Stimulated activated CD4-positive, alpha-beta T cell treated with anti-CD3 and anti-CD28 coated beads, Interleukin-4, amount 100 ng/mL, for 1 hour (primary cell): ENCODE data around the gene VANGL2.
"Not testable (repeated sequence)": the region's sequence is repeated elsewhere in the genome, so short reads cannot be mapped to it uniquely, and the experiment has no call there.

ENCODE experiments used
- DNase-seq: peaks from one replicate; pipeline ENCODE4 v3.0.0-alpha.2; 2020

Gene VANGL2

DNA sequence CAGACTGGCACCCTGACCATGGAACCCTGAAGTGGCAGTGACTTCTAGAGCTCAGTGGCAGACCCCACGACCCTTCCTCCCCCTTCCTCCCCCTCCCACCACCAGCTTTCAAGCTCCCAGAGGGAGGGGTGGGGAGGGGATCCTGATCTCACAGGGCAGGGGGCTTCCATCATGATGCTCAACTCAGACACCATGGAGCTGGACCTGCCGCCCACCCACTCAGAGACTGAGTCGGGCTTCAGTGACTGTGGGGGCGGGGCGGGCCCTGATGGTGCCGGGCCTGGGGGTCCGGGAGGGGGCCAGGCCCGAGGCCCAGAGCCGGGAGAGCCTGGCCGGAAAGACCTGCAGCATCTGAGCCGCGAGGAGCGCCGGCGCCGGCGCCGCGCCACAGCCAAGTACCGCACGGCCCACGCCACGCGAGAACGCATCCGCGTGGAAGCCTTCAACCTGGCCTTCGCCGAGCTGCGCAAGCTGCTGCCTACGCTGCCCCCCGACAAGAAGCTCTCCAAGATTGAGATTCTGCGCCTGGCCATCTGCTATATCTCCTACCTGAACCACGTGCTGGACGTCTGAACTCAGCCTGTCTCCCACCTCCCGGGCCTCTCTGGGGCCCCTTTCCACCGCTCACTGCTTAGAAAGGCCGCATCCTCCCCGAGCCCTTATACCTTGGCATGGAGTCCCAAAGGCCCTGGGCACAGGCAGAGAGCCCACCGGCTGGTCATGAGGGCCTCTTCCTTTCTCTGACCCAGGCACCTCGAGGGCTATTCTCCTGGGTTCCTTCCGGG, 29.6 kb upstream of the VANGL2 start:
- no peak for DNase-seq

DNA sequence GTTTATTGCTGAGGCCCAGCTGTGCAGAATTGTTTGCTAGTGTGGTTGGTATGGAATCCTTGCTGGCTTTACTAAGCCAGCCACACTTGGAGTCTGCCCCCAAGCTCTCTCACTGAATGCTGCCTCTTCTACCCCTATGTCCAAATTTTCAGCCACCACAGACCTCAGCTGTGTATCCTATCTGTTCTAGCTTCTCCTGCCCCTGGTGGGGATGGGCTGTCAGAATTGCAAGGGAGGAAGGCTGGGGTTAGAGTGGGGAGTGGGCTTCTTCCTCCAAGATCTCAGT, 29.1 kb upstream of the VANGL2 start:
- no peak for DNase-seq

DNA sequence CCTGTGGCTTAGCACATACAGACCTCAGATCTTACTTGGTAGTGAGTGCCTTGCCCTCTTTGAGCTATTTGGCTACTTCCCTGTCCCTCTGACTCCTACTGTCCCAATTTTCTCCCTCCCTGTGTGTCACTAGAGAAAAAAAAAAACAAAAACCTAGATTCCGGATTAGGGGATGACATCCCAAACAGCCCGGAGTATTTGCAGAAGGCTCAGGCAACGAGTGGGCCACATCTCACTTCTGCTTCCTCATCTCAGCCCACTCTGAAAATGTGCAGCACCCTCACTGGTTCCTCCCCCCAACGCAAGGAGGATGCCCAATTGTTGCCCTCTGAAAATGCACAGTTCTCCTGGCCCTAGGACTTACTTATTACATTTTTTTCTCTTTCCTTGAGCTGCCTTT, 28.6 kb upstream of the VANGL2 start:
- DNase-seq: no peak

- no peak for DNase-seq
Measured at GRCh38 chr1:160373696-160374095, 26.7 kb upstream of the VANGL2 start.

DNA sequence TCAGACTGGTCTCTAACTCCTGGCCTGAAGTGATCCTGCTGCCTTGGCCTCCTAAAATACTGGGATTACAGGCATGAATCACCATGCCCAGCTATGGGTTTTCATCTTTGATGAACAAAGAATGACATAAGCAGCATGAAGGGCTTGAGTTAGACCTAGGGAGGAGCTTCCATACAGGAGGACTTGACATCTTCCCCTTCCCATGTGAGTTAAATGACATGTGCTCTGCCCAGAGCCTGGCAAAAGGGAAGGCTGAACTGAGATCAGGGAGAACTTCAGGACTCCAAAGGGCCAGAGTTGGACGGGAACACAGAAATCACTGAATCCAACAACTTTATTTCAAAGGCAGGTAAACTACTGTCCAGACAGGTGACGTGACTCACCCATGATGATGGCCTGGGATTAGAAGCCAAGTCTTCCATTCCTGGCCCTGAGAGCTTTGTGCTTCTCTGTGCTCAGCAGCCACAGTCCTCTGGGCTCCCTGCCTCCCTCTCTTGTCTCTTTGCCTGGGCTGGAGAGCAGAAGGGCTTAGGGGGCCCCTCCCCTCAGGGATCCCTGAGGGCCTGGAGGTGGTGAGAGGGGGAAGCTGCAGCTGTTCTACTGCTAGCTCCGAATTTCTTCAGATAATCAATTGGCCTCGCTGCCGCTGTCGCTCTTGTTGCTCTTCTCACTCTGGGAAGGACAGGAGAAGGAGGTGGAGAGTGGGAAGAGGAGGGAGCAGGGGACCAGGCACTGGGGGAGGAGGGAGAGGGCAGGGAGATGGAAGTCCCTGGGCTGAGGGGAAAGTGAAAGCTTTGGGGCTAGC, 25.9 kb upstream of the VANGL2 start:
- DNase-seq: no peak

DNA sequence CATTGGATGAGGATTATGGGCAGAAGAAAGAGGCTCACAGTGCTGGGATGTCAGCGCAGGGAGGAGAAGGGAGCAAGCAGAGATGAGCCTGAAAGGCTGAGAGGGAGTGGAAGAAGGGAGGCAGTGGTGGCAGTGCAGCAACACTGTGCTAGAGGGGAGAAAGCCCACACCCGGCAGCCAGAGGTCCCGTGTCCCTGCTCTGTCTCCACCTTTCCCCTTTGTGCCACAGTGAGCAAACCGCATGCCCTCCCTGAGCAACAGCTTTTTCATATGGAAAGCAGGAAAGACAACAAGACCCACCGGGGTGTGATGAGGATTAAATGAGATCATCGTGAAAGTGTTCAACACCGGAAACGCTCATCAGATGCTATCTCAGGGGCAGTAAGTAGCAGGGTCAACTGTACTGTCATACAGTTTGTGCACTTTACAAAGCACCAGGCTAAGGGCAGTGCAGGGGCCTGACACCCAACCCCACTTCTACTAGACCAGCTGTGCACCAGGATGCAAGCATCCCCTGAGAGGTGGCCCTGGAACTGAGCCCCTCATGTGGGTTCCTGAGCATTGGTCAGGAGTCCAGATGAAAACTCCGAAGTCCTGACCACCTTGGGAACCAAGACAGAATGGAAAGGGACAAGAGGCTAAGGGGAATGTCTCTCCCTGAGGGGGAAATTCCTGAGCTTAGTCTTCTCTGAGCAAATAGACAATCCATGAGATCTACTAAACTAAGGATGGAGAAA, 24.4 kb upstream of the VANGL2 start:
- no peak for DNase-seq

DNA sequence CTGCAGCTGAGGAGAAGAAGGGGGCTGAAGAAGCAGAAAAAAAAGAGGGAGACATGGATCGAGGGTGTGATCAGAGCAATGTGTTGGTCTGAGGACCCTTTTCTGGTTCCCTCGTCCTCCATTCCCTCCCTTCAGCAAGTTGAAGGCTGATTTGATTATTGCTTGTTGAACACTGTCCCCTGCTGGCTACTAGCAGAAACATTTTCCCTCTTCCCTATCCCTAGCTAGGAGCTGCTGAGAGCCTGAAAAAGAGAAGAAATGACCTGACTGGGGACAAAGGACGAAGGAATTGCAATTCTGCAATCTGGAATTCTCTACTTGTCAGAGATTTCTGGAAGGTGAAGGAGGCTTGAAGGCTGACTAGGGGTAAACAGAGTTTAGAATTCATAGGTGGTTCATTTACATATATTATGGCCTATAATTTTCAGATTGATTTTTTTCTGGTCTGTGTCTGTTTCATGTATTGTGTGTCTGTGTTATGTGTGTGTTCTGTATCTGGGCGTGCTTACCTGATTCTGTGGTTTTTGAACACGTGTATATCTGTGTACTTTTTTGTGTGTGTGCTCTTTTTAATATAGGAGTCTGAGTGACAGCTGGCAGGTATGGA, 23.7 kb upstream of the VANGL2 start:
- no peak for DNase-seq

GRCh38 chr1:160377585-160378206, 22.7 kb upstream of the VANGL2 start:
- DNase-seq: no peak

GRCh38 chr1:160384812-160385211, 15.6 kb upstream of the VANGL2 start:
- DNase-seq: not testable (repeated sequence)

DNA sequence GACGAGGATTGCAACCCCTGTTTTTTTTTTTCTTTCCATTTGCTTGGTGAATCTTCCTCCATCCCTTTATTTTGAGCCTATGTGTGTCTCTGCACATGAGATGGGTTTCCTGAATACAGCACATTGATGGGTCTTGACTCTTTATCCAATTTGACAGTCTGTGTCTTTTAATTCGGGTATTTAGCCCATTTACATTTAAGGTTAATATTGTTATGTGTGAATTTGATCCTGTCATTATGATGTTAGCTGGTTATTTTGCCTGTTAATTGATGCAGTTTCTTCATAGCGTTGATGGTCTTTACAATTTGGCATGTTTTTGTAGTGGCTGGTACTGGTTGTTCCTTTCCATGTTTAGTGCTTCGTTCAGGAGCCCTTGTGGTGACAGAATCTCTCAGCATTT, 12.0 kb upstream of the VANGL2 start:
- DNase-seq: not testable (repeated sequence)

- DNase-seq: no peak
Measured at GRCh38 chr1:160394673-160395072, 5.7 kb upstream of the VANGL2 start.

DNA sequence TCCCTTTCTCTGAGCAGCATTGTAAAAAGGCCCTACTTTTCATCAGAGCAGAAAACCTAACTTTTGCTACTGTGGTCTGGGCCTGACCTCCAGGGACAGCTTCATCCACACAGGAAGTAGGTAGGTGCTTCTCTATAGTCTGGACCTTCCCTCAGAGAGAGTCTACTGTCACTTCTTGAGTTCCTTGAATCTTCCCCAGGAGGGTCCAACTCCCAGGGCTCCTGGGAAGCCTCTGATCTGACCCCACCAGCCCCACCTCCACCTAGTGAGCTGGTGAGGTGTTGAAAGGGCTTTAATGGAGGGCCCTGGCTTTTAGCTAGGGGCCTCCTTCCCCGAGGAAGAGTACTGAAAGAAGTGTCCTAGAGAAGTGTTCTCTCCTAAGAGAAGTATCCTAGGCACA, 2.7 kb upstream of the VANGL2 start:
- DNase-seq: no peak

- DNase-seq: no peak
Measured at GRCh38 chr1:160398823-160399222, 1.5 kb upstream of the VANGL2 start.

- DNase-seq: no peak
Measured at GRCh38 chr1:160399544-160400222, 681 bp upstream of the VANGL2 start.

DNA sequence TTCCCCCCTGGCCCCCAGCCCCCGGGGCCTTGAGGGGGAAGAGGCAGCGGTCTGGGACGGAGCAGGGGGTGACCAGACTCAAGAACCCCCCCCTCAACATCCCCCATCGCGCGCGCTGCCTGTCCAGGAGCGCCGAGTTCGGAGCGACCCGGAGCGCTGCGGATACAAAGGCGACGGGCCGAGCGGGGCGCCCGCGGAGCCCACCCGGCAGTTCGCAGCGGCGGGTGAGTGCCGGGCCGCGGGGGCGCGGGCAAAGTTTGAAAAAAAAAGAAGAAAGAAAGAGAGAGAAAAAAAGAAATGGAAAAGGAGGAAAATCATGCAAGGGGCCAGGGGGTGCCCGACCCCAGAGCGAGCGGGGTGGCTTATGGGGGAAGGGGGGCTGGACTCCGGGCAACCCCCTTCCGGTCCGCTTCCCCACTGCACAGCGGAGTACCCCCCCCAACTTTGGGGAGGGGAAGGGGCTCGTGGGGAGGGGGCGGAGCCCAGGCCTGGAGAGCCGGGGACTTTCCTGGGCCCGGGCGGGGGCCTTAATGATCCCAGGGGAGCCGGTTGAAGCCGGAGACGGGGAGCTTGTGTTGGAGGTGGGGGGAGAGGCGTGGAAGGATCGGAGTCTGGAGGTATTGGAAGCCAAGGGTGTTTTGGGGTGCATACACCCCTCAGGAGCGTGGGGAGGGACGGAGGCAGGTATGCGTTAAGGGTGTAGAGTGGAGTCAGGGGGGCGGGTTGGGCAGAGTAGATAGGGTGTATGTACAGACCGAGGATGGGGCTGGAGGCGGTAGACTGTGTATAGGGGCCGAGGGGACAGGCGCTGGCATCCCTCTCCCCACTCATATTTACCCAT, 502 bp downstream of the VANGL2 start:
- no peak for DNase-seq

GRCh38 chr1:160401487-160401805, 1.1 kb downstream of the VANGL2 start:
- DNase-seq: no peak

GRCh38 chr1:160402001-160402795, 1.8 kb downstream of the VANGL2 start:
- no peak for DNase-seq

GRCh38 chr1:160403244-160403643, 2.9 kb downstream of the VANGL2 start:
- no peak for DNase-seq

GRCh38 chr1:160404094-160404493, 3.7 kb downstream of the VANGL2 start:
- DNase-seq: no peak

- no peak for DNase-seq
Measured at GRCh38 chr1:160405331-160405877, 5.0 kb downstream of the VANGL2 start.
